ENCODE measurements around the gene NLRP6. TPM values are rescaled to one million over a fixed set of nuclear protein-coding genes. Genes with fewer than 3 reads are reported as not detected.

Gene NLRP6
- polyA plus RNA-seq, 3 donors = 0.10 to 0.51 (median 0.24) TPM

DNA sequence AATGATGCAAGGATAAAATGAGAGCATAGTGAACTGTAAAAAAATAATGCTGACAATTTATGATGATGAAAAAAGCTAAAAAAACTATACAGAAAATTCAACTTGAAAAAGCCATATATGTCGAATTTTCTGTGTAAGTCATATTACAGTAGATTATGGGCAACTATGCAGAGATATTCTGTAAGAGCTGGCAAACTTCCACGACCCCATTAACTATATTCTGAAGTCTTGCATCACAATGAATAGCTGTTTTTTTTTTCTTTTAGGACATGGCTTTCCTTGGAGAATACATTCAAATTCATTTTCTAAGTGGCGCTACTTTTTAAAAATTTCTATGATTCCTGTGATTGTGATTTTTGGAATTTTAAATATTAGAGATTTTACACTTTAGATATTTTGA is 23.0 kb upstream of the NLRP6 start:
- intact Hi-C loops (cut with micrococcal nuclease) = no loop called here
- Histone ChIP-seq H3K36me3 (replicated peaks in 1 of 2; ENCODE audit: control insufficient read depth in 1 of 2, insufficient read depth in 2 of 2, low read length in 2 of 2) (peaks cover 36 to 37% of the 10 kb centered on the region in 2 donors), H3K4me2 (replicated peaks; ENCODE audit: extremely low read depth, low read length, poor library complexity, severe bottlenecking) (no peak overlapping the region), H2AFZ (ENCODE audit: insufficient read depth, low read depth, low read length, poor library complexity, severe bottlenecking) (no peak overlapping the region), H3K4me3 (replicated peaks in 1 of 3; ENCODE audit: low read depth in 2 of 3, low read length in 3 of 3) (no peak overlapping the region), H4K20me1 (ENCODE audit: insufficient read depth, low read length) (no peaks in the 10 kb centered on the region), H3K27ac (ENCODE audit: low read depth in 1 of 2, low read length in 2 of 2) (no peak overlapping the region), H3K27me3 (ENCODE audit: control insufficient read depth in 2 of 2, insufficient read depth in 2 of 2, low read length in 2 of 2) (no peaks in the 10 kb centered on the region), H3K9me3 (replicated peaks in 1 of 2; ENCODE audit: control insufficient read depth in 1 of 2, insufficient read depth in 1 of 2, low read length in 2 of 2) (no peaks in the 10 kb centered on the region), H3K4me1 (ENCODE audit: control insufficient read depth in 1 of 2, insufficient read depth in 2 of 2, low read length in 2 of 2) (no peaks in the 10 kb centered on the region), H3K9ac (ENCODE audit: insufficient read depth, low read length, poor library complexity, severe bottlenecking) (no peak overlapping the region), H3K79me2 (ENCODE audit: insufficient read depth, low read length) (no peaks in the 10 kb centered on the region)
- peaks cover 7% of the 10 kb centered on the region for H3K4me1 Mint-ChIP-seq
- H3K4me3 Mint-ChIP-seq = no peak overlapping the region
- no CpG with 5 or more reads among the region's 3 CpGs for WGBS (ENCODE audit: insufficient coverage)
- H3K27me3 Mint-ChIP-seq (ENCODE audit: low read depth in 3 of 3) = peaks cover 0 to 5% (median 4%) of the 10 kb centered on the region in 3 donors
- peaks cover 35 to 38% of the 10 kb centered on the region in 2 donors for H3K36me3 Mint-ChIP-seq
- H3K9me3 Mint-ChIP-seq = no peaks in the 10 kb centered on the region
- no peak overlapping the region for H3K27ac Mint-ChIP-seq
- TF ChIP-seq, protein P1, sequence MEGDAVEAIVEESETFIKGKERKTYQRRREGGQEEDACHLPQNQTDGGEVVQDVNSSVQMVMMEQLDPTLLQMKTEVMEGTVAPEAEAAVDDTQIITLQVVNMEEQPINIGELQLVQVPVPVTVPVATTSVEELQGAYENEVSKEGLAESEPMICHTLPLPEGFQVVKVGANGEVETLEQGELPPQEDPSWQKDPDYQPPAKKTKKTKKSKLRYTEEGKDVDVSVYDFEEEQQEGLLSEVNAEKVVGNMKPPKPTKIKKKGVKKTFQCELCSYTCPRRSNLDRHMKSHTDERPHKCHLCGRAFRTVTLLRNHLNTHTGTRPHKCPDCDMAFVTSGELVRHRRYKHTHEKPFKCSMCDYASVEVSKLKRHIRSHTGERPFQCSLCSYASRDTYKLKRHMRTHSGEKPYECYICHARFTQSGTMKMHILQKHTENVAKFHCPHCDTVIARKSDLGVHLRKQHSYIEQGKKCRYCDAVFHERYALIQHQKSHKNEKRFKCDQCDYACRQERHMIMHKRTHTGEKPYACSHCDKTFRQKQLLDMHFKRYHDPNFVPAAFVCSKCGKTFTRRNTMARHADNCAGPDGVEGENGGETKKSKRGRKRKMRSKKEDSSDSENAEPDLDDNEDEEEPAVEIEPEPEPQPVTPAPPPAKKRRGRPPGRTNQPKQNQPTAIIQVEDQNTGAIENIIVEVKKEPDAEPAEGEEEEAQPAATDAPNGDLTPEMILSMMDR (IDR thresholded peaks at IDR 0.05) = no peak
- no peak for DNase-seq

DNA sequence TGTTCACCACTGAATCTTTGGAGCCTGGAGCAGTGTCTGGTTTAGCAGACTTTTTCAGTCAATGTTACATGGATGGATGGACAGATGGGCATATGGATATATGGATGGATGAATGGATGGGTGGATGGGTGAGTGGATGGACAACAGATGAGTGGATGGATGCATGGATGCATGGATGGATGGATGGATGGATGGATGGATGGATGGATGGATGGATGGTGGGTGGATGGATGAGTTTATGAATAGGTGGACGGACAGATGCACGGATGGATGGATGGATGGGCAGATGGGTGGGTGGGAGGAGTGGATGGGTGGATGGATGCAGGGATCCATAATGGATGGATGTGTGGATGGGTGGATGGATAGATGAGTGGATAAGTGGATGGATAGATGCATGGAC is 22.4 kb upstream of the NLRP6 start:
- TF ChIP-seq, protein P1 (IDR thresholded peaks at IDR 0.05) = no peak
- Histone ChIP-seq H3K9me3 (replicated peaks in 1 of 2; ENCODE audit: control insufficient read depth in 1 of 2, insufficient read depth in 1 of 2, low read length in 2 of 2) (no peaks in the 10 kb centered on the region), H3K36me3 (replicated peaks in 1 of 2; ENCODE audit: control insufficient read depth in 1 of 2, insufficient read depth in 2 of 2, low read length in 2 of 2) (peaks cover 30 to 31% of the 10 kb centered on the region in 2 donors), H2AFZ (ENCODE audit: insufficient read depth, low read depth, low read length, poor library complexity, severe bottlenecking) (no peak overlapping the region), H3K4me2 (replicated peaks; ENCODE audit: extremely low read depth, low read length, poor library complexity, severe bottlenecking) (no peak overlapping the region), H3K27me3 (ENCODE audit: control insufficient read depth in 2 of 2, insufficient read depth in 2 of 2, low read length in 2 of 2) (no peaks in the 10 kb centered on the region), H3K4me3 (replicated peaks in 1 of 3; ENCODE audit: low read depth in 2 of 3, low read length in 3 of 3) (no peak overlapping the region), H3K27ac (ENCODE audit: low read depth in 1 of 2, low read length in 2 of 2) (no peak overlapping the region), H3K4me1 (ENCODE audit: control insufficient read depth in 1 of 2, insufficient read depth in 2 of 2, low read length in 2 of 2) (no peaks in the 10 kb centered on the region), H4K20me1 (ENCODE audit: insufficient read depth, low read length) (no peaks in the 10 kb centered on the region), H3K79me2 (ENCODE audit: insufficient read depth, low read length) (no peaks in the 10 kb centered on the region), H3K9ac (ENCODE audit: insufficient read depth, low read length, poor library complexity, severe bottlenecking) (no peak overlapping the region)
- Mint-ChIP-seq H3K36me3 (peaks cover 30 to 31% of the 10 kb centered on the region in 2 donors), H3K4me1 (peaks cover 7% of the 10 kb centered on the region), H3K9me3 (no peaks in the 10 kb centered on the region), H3K4me3 (no peak overlapping the region), H3K27ac (no peak overlapping the region), H3K27me3 (ENCODE audit: low read depth in 3 of 3) (peaks cover 0 to 5% (median 4%) of the 10 kb centered on the region in 3 donors)
- 90% methylated on average over 2 of the region's 2 CpGs for WGBS (ENCODE audit: insufficient coverage)
- intact Hi-C loops (cut with micrococcal nuclease) = no loop called here
- no peak for DNase-seq

All from CD14-positive monocyte (primary cell).